IPS-20b (cell line): ENCODE measurements around the gene FAT3.

Experiments used
- H3K27ac ChIP-seq: one replicate; pipeline ENCODE4 v1.5.1; 2013; ENCODE audit warnings: low read length
- H3K27me3 ChIP-seq: 2 replicates; pipeline ENCODE4 v1.6.1; 2013; ENCODE audit warnings: mild to moderate bottlenecking, low read length, inconsistent platforms; ENCODE audit not compliant: insufficient read depth
- H3K36me3 ChIP-seq: 2 replicates; pipeline ENCODE4 v1.6.1; 2013; ENCODE audit warnings: low read depth, mild to moderate bottlenecking, inconsistent platforms, low read length, moderate library complexity; ENCODE audit not compliant: insufficient read depth
- H3K4me1 ChIP-seq: 2 replicates; pipeline ENCODE4 v1.6.1; 2013; ENCODE audit warnings: mild to moderate bottlenecking, control low read depth, inconsistent platforms, low read length, moderate library complexity; ENCODE audit not compliant: insufficient read depth
- H3K4me3 ChIP-seq: 2 replicates; pipeline ENCODE4 v1.5.1; 2013; ENCODE audit warnings: mild to moderate bottlenecking, low read length, inconsistent platforms
- H3K9ac ChIP-seq: 2 replicates; pipeline ENCODE4 v1.6.1; 2013; ENCODE audit warnings: low read depth, mild to moderate bottlenecking, inconsistent platforms, low read length, moderate library complexity
- H3K9me3 ChIP-seq: 2 replicates; pipeline ENCODE4 v1.6.1; 2013; ENCODE audit warnings: mild to moderate bottlenecking, low read depth, low read length, inconsistent platforms; ENCODE audit not compliant: insufficient read depth

The FAT3 gene

GRCh38 chr11:92236856-92237255, 12.2 kb downstream of the FAT3 start:
- Histone ChIP-seq H3K4me1 (peaks cover 30% of the 10 kb centered on the region), H3K36me3 (no peaks in the 10 kb centered on the region), H3K9me3 (no peaks in the 10 kb centered on the region), H3K27ac (no peak overlapping the region), H3K9ac (no peak overlapping the region), H3K27me3 (no peaks in the 10 kb centered on the region), H3K4me3 (no peak overlapping the region)

DNA sequence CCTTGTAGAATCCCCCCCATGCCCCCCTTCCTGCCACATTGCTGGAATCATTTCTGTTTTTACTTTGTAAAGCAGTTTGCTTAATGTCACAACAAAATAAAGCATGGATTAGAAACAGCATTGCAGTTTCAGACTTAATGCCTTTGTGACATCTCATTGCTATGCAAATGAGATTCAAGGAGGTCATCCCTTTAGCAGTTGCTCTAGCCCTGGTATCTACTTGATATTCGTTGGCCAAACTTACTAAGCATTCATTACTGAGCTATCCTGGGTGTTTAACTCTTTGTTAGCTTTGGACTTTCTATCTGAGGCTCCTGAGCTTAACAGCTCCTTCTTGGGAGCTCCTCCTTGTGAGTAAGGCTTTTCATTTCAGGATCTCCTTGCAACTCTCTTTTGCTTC, 16.3 kb downstream of the FAT3 start:
- Histone ChIP-seq H3K9me3 (no peaks in the 10 kb centered on the region), H3K27ac (no peak overlapping the region), H3K27me3 (no peaks in the 10 kb centered on the region), H3K4me1 (peaks cover 33% of the 10 kb centered on the region), H3K4me3 (peak overlapping the region; percentile 17; the same call in 1 of the 2 replicates), H3K9ac (no peak overlapping the region), H3K36me3 (no peaks in the 10 kb centered on the region)

- no peaks in the 10 kb centered on the region for H3K9me3 ChIP-seq
- no peaks in the 10 kb centered on the region for H3K36me3 ChIP-seq
- no peak overlapping the region for H3K9ac ChIP-seq
- H3K4me3 ChIP-seq, result no peak overlapping the region
- H3K27ac ChIP-seq, result no peak overlapping the region
- H3K4me1 ChIP-seq, result peaks cover 13% of the 10 kb centered on the region; the same call in 1 of the 2 replicates
- H3K27me3 ChIP-seq, result no peaks in the 10 kb centered on the region
Observed at GRCh38 chr11:92245700-92246271, 21.2 kb downstream of the FAT3 start.

DNA sequence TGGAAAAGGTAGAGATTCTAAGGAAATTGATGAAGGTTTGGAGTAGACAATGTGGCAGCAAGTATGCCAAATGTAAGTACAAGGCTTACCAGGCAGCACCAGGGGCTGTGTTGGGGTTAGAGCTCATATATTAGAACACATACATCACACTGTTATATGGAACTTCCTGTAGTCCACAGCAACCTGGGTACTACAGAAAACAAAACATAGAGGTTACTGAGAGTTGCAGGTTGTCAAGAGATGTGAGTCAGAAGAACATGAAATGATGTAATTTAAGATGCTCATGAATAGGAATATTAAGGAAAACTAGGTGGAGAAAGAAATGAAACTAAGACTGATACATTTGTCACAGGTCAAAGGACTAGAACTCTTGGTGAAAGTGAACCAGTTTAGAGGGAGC, 22.0 kb downstream of the FAT3 start:
- H3K9ac ChIP-seq, result no peak overlapping the region
- no peaks in the 10 kb centered on the region for H3K27me3 ChIP-seq
- H3K9me3 ChIP-seq, result no peaks in the 10 kb centered on the region
- H3K4me1 ChIP-seq, result peaks cover 5% of the 10 kb centered on the region; the same call in 1 of the 2 replicates
- H3K36me3 ChIP-seq, result no peaks in the 10 kb centered on the region
- no peak overlapping the region for H3K27ac ChIP-seq
- H3K4me3 ChIP-seq, result no peak overlapping the region

DNA sequence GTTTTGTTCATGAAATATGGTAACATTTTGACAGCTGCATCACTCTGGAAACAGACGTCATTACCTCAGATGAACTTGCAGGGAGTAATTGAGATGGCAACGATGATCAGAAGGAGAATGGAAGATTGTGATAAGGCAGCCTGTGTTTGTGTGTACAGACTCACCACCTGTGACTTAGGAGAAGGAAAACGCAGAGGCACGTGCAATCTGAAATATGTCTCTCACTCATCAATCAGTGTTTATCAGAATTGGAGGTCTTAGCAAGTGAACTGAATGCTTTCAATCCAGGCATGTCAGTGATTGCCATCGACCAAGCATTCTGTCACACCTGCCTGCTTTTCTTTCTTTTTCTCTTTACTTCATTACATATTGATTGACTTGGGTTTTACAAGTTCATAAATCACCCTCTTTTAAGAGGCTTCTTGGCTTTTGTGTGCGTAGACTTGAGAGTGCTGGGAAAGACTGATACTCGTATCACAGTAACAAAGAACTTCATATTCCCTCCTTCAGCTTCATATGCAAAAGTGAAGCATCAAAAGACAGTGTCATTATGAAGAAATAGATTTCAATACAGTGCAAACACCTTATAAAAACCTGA, 24.6 kb downstream of the FAT3 start:
- no peak overlapping the region for H3K4me3 ChIP-seq
- no peaks in the 10 kb centered on the region for H3K27me3 ChIP-seq
- no peak overlapping the region for H3K9ac ChIP-seq
- H3K36me3 ChIP-seq, result no peaks in the 10 kb centered on the region
- H3K4me1 ChIP-seq, result peaks cover 14% of the 10 kb centered on the region; the same call in 1 of the 2 replicates
- H3K9me3 ChIP-seq, result no peaks in the 10 kb centered on the region
- H3K27ac ChIP-seq, result no peak overlapping the region

GRCh38 chr11:92251980-92252379, 27.4 kb downstream of the FAT3 start:
- Histone ChIP-seq H3K9me3 (no peaks in the 10 kb centered on the region), H3K27ac (no peak overlapping the region), H3K27me3 (no peaks in the 10 kb centered on the region), H3K9ac (no peak overlapping the region), H3K4me3 (no peak overlapping the region), H3K36me3 (no peaks in the 10 kb centered on the region), H3K4me1 (peaks cover 18% of the 10 kb centered on the region; the same call in 1 of the 2 replicates)

- H3K9ac ChIP-seq, result no peak overlapping the region; the same call in 1 of the 2 replicates
- no peaks in the 10 kb centered on the region for H3K9me3 ChIP-seq
- H3K36me3 ChIP-seq, result no peaks in the 10 kb centered on the region
- H3K4me1 ChIP-seq, result peaks cover 18% of the 10 kb centered on the region; the same call in 1 of the 2 replicates
- peak overlapping the region; percentile 8; the same call in 1 of the 2 replicates for H3K4me3 ChIP-seq
- H3K27ac ChIP-seq, result no peak overlapping the region
- H3K27me3 ChIP-seq, result no peaks in the 10 kb centered on the region
Observed at GRCh38 chr11:92253421-92253820, 28.8 kb downstream of the FAT3 start.

- Histone ChIP-seq H3K4me3 (no peak overlapping the region), H3K27me3 (no peaks in the 10 kb centered on the region), H3K4me1 (peaks cover 18% of the 10 kb centered on the region; the same call in 1 of the 2 replicates), H3K9ac (no peak overlapping the region; the same call in 1 of the 2 replicates), H3K27ac (no peak overlapping the region), H3K9me3 (no peaks in the 10 kb centered on the region), H3K36me3 (no peaks in the 10 kb centered on the region)
Observed at GRCh38 chr11:92253945-92254344, 29.3 kb downstream of the FAT3 start.

- no peak overlapping the region for H3K27ac ChIP-seq
- no peaks in the 10 kb centered on the region for H3K36me3 ChIP-seq
- peaks cover 21% of the 10 kb centered on the region; the same call in 1 of the 2 replicates for H3K4me1 ChIP-seq
- H3K27me3 ChIP-seq, result no peaks in the 10 kb centered on the region
- H3K4me3 ChIP-seq, result no peak overlapping the region
- no peaks in the 10 kb centered on the region for H3K9me3 ChIP-seq
- no peak overlapping the region for H3K9ac ChIP-seq
Observed at GRCh38 chr11:92257536-92257935, 32.9 kb downstream of the FAT3 start.

DNA sequence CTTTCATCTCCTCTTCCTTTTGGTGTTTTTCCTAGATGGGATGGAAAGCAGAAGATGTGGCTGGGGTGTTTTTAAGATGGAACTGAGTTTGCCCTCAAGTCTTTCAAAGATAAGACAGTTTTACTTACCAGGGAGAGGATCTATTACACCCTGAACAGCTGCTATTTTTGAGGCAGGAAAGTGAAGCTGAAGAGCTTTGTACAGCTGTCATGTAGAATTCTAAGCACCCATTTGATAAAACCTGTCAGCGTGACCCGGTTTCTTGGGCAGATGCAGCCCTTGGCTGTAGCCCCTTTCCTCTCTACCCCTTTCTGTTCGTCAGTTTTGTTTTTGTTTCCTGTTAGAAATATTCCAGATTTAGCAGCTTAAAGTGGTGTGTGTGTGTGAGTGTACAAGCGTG, 35.2 kb downstream of the FAT3 start:
- Histone ChIP-seq H3K27ac (no peak overlapping the region), H3K27me3 (no peaks in the 10 kb centered on the region), H3K4me1 (peaks cover 6% of the 10 kb centered on the region; the same call in 1 of the 2 replicates), H3K4me3 (no peak overlapping the region), H3K9me3 (no peaks in the 10 kb centered on the region), H3K36me3 (no peaks in the 10 kb centered on the region), H3K9ac (no peak overlapping the region)

DNA sequence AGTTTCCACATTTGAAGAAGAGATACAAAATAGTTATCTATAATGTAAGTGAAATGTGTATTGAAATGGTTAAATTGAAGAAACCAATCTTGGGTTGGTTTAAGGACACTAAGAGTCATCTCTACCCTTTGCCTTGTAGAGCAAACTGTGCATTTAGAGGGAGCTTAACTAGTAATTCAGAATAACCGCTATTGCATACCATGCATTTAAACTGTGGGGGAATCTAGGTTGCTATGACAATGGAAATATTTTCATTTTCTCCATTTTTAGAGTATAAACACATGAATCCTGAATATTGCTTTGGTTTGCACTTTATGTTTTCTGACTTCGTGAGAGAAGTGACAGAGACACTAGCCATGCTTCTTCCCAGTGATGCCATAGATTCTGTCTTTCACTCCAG, 39.7 kb downstream of the FAT3 start:
- no peak overlapping the region for H3K27ac ChIP-seq
- no peaks in the 10 kb centered on the region for H3K36me3 ChIP-seq
- no peak overlapping the region for H3K9ac ChIP-seq
- peaks cover 28% of the 10 kb centered on the region for H3K4me1 ChIP-seq
- H3K27me3 ChIP-seq, result no peaks in the 10 kb centered on the region
- no peak overlapping the region for H3K4me3 ChIP-seq
- H3K9me3 ChIP-seq, result no peaks in the 10 kb centered on the region

- no peaks in the 10 kb centered on the region for H3K36me3 ChIP-seq
- no peak overlapping the region for H3K9ac ChIP-seq
- peaks cover 26% of the 10 kb centered on the region for H3K4me1 ChIP-seq
- no peaks in the 10 kb centered on the region for H3K9me3 ChIP-seq
- no peak overlapping the region for H3K27ac ChIP-seq
- H3K4me3 ChIP-seq, result no peak overlapping the region
- H3K27me3 ChIP-seq, result no peaks in the 10 kb centered on the region
Observed at GRCh38 chr11:92266806-92267205, 42.2 kb downstream of the FAT3 start.
